HepG2 (cell line): ENCODE results near the gene LCN2. TPM values are rescaled to one million over a fixed set of nuclear protein-coding genes. Genes with fewer than 3 reads are reported as not detected.
A peak's percentile ranks its signal among the peaks of the same experiment; 100 is the strongest.

Experiments
- HMGA1 ChIP-seq: sonication (generic); formaldehyde crosslinking; conservative IDR thresholded peaks from 2 replicates; pipeline ENCODE4 v1.4.0; 2020; ENCODE audit warnings: missing genetic modification reagents
- JUNB ChIP-seq: sonication (generic); formaldehyde crosslinking; IDR thresholded peaks from 2 replicates; pipeline ENCODE4 v1.8.0; 2022; ENCODE audit warnings: missing genetic modification reagents, mild to moderate bottlenecking, borderline replicate concordance
- MAFG ChIP-seq: sonication (generic); formaldehyde crosslinking; IDR thresholded peaks from 2 replicates; pipeline ENCODE4 v1.5.1; 2020; ENCODE audit warnings: mild to moderate bottlenecking, missing genetic modification reagents
- PRPF4 ChIP-seq: fragments of 200-400 bp; formaldehyde crosslinking; IDR thresholded peaks from 2 replicates; pipeline ENCODE4 v1.6.1; 2016; ENCODE audit warnings: low read length, low read depth; ENCODE audit not compliant: poor library complexity, severe bottlenecking
- ZBTB42 ChIP-seq: sonication (generic); formaldehyde crosslinking; IDR thresholded peaks from 2 replicates; pipeline ENCODE4 v1.5.0; 2020; ENCODE audit warnings: mild to moderate bottlenecking, missing genetic modification reagents
- ZKSCAN8 ChIP-seq: IDR thresholded peaks from 2 replicates; pipeline ENCODE4 v1.6.1; 2016; ENCODE audit warnings: borderline replicate concordance, missing genetic modification reagents, missing compliant biosample characterization
- ZNF136 ChIP-seq: sonication (generic); formaldehyde crosslinking; IDR thresholded peaks from 2 replicates; pipeline ENCODE4 v1.8.1; 2022; ENCODE audit warnings: low read depth, mild to moderate bottlenecking, moderate library complexity, missing genetic modification reagents
- ZNF230 ChIP-seq: sonication (generic); formaldehyde crosslinking; IDR thresholded peaks from 2 replicates; pipeline ENCODE4 v1.4.0; 2020; ENCODE audit warnings: mild to moderate bottlenecking, missing genetic modification reagents
- ZNF33B ChIP-seq: sonication (generic); formaldehyde crosslinking; IDR thresholded peaks from 2 replicates; pipeline ENCODE4 v1.5.1; 2020; ENCODE audit warnings: mild to moderate bottlenecking, missing genetic modification reagents
- ZNF441 ChIP-seq: sonication (generic); formaldehyde crosslinking; IDR thresholded peaks from 2 replicates; pipeline ENCODE4 v1.7.0; 2021; ENCODE audit warnings: missing genetic modification reagents, borderline replicate concordance
- ZNF616 ChIP-seq: sonication (generic); formaldehyde crosslinking; IDR thresholded peaks from 2 replicates; pipeline ENCODE4 v1.5.0; 2020; ENCODE audit warnings: low read depth, mild to moderate bottlenecking, missing genetic modification reagents
- ZNF747 ChIP-seq: sonication (generic); formaldehyde crosslinking; IDR thresholded peaks from 2 replicates; pipeline ENCODE4 v1.8.1; 2023; ENCODE audit warnings: missing genetic modification reagents, mild to moderate bottlenecking, borderline replicate concordance
- ZSCAN30 ChIP-seq: sonication (generic); formaldehyde crosslinking; IDR thresholded peaks from 2 replicates; pipeline ENCODE4 v1.5.0; 2020; ENCODE audit warnings: mild to moderate bottlenecking, missing genetic modification reagents
- ZSCAN9 ChIP-seq: IDR thresholded peaks from 2 replicates; pipeline ENCODE4 v1.6.1; 2016; ENCODE audit warnings: borderline replicate concordance
- polyA plus RNA-seq, 8 experiments: library from polyadenylated mRNA; depleted of rRNA in 3 of 8; stranded (reverse) in 7 of 8; unstranded in 1 of 8; fragments of >200 nt; fragmentation: Illumina TruSeq in 4 of 8; extraction: Trizol in 4 of 8; gene quantifications; 2 replicates each; pipeline versions ENCODE4 v1.2.1 to v1.2.3, GENCODE V29; 2011 to 2016; ENCODE audit warnings: low read depth in 4 of 8, missing spikeins in 1 of 8, mixed read lengths in 1 of 8; ENCODE audit not compliant: insufficient read depth in 1 of 8
- total RNA-seq, 5 experiments: library from RNA; depleted of rRNA; stranded (reverse); fragments of >200 nt; fragmentation: Illumina TruSeq; extraction: Trizol; gene quantifications; 2 replicates each; pipeline ENCODE4 v1.2.3, GENCODE V29; 2016; ENCODE audit warnings: low read depth in 1 of 5
- TF ChIP-seq, protein P1 (sequence below): sonication (generic); formaldehyde crosslinking; IDR thresholded peaks from 2 replicates; pipeline ENCODE4 v1.8.0; 2022; ENCODE audit warnings: low read depth, missing genetic modification reagents
- TF ChIP-seq, protein P2 (sequence below): sonication (generic); formaldehyde crosslinking; IDR thresholded peaks from 2 replicates; pipeline ENCODE4 v1.4.0; 2020; ENCODE audit warnings: missing genetic modification reagents, low read depth, mild to moderate bottlenecking, borderline replicate concordance
- TF ChIP-seq, protein P3 (sequence below): sonication (generic); formaldehyde crosslinking; IDR thresholded peaks from 2 replicates; pipeline ENCODE4 v1.4.0; 2020; ENCODE audit warnings: missing genetic modification reagents
- TF ChIP-seq, protein P4 (sequence below): sonication (generic); formaldehyde crosslinking; IDR thresholded peaks from 2 replicates; pipeline ENCODE4 v1.4.0; 2020; ENCODE audit warnings: missing genetic modification reagents

The LCN2 gene
- total and polyA plus RNA-seq, 2 of the 13 experiments (the other 11 are each of a cell fraction or from before 2014, with no cell fraction given), result 0.38 to 1.4 TPM

DNA sequence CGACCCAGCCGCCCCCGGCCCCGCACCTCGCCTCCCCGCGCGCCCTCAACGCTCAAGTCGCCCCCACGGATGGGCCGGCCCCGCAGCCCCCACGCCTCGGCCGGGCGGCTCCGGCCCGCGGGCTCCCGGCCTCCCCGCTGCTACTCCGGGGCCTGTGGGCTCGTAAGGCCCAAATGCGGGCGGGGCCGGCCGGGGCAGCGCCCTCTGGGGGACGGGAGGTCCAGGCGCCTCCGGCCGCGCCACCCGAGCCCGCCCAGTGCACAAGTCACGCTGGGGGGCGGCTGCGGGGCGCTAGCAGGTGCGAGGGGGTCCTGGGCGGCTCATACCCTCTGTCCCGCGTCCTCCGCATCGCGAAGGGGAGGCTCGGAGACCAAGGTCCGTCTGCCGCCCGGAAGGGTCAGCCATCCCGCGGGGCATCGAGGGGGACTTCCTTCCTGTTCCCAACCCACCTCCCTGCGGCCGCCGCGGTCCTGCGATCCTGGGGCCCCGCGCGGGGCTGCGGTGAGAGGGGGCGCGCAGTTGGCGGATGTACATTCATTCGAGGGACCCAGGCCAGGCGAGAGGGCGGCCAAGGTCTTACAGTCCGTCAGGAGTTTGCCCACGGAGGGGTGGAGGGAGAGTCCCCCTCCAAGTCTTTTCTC lies 42.3 kb downstream of the LCN2 start, which contains the start of gene CIZ1 (continued):
- TF ChIP-seq ZKSCAN8 (CRISPR knock-in tag), result no peak
- no peak for TF ChIP-seq ZBTB42 (CRISPR knock-in tag)
- TF ChIP-seq PRPF4, result no peak
- TF ChIP-seq, protein P1, sequence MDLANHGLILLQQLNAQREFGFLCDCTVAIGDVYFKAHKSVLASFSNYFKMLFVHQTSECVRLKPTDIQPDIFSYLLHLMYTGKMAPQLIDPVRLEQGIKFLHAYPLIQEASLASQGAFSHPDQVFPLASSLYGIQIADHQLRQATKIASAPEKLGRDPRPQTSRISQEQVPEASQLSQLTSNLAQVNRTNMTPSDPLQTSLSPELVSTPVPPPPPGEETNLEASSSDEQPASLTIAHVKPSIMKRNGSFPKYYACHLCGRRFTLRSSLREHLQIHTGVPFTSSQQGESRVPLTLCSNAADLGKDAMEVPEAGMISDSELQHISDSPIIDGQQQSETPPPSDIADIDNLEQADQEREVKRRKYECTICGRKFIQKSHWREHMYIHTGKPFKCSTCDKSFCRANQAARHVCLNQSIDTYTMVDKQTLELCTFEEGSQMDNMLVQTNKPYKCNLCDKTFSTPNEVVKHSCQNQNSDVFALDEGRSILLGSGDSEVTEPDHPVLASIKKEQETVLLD (CRISPR knock-in tag), result 0 out of 2 replicates have a peak, but pooled peaks have one; percentile 19
- peak; percentile 79; the same call in 1 of the 2 replicates for TF ChIP-seq ZNF33B
- TF ChIP-seq, protein P2, sequence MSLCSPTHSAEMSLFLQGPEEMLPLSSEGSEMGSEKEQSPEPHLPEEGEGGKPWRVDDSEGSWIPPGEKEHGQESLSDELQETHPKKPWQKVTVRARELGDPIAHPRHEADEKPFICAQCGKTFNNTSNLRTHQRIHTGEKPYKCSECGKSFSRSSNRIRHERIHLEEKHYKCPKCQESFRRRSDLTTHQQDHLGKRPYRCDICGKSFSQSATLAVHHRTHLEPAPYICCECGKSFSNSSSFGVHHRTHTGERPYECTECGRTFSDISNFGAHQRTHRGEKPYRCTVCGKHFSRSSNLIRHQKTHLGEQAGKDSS (CRISPR knock-in tag), result no peak
- peak; percentile 56; the same call in 1 of the 2 replicates for TF ChIP-seq ZNF616 (CRISPR knock-in tag)
- TF ChIP-seq HMGA1 (CRISPR knock-in tag), result no peak
- TF ChIP-seq ZSCAN9 (CRISPR knock-in tag), result no peak; the same call in 1 of the 2 replicates
- TF ChIP-seq, protein P3, sequence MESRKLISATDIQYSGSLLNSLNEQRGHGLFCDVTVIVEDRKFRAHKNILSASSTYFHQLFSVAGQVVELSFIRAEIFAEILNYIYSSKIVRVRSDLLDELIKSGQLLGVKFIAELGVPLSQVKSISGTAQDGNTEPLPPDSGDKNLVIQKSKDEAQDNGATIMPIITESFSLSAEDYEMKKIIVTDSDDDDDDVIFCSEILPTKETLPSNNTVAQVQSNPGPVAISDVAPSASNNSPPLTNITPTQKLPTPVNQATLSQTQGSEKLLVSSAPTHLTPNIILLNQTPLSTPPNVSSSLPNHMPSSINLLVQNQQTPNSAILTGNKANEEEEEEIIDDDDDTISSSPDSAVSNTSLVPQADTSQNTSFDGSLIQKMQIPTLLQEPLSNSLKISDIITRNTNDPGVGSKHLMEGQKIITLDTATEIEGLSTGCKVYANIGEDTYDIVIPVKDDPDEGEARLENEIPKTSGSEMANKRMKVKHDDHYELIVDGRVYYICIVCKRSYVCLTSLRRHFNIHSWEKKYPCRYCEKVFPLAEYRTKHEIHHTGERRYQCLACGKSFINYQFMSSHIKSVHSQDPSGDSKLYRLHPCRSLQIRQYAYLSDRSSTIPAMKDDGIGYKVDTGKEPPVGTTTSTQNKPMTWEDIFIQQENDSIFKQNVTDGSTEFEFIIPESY (CRISPR knock-in tag), result no peak; the same call in 1 of the 2 replicates
- TF ChIP-seq ZNF441 (CRISPR knock-in tag), result peak; percentile 68
- TF ChIP-seq ZNF747 (CRISPR knock-in tag), result peak; percentile 30; the same call in 1 of the 2 replicates
- no peak for TF ChIP-seq ZNF136 (CRISPR knock-in tag)
- no peak for TF ChIP-seq JUNB (CRISPR knock-in tag)
- no peak for TF ChIP-seq ZSCAN30 (CRISPR knock-in tag)
- TF ChIP-seq, protein P4, sequence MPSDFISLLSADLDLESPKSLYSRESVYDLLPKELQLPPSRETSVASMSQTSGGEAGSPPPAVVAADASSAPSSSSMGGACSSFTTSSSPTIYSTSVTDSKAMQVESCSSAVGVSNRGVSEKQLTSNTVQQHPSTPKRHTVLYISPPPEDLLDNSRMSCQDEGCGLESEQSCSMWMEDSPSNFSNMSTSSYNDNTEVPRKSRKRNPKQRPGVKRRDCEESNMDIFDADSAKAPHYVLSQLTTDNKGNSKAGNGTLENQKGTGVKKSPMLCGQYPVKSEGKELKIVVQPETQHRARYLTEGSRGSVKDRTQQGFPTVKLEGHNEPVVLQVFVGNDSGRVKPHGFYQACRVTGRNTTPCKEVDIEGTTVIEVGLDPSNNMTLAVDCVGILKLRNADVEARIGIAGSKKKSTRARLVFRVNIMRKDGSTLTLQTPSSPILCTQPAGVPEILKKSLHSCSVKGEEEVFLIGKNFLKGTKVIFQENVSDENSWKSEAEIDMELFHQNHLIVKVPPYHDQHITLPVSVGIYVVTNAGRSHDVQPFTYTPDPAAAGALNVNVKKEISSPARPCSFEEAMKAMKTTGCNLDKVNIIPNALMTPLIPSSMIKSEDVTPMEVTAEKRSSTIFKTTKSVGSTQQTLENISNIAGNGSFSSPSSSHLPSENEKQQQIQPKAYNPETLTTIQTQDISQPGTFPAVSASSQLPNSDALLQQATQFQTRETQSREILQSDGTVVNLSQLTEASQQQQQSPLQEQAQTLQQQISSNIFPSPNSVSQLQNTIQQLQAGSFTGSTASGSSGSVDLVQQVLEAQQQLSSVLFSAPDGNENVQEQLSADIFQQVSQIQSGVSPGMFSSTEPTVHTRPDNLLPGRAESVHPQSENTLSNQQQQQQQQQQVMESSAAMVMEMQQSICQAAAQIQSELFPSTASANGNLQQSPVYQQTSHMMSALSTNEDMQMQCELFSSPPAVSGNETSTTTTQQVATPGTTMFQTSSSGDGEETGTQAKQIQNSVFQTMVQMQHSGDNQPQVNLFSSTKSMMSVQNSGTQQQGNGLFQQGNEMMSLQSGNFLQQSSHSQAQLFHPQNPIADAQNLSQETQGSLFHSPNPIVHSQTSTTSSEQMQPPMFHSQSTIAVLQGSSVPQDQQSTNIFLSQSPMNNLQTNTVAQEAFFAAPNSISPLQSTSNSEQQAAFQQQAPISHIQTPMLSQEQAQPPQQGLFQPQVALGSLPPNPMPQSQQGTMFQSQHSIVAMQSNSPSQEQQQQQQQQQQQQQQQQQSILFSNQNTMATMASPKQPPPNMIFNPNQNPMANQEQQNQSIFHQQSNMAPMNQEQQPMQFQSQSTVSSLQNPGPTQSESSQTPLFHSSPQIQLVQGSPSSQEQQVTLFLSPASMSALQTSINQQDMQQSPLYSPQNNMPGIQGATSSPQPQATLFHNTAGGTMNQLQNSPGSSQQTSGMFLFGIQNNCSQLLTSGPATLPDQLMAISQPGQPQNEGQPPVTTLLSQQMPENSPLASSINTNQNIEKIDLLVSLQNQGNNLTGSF (CRISPR knock-in tag), result 0 out of 2 replicates have a peak, but pooled peaks have one; percentile 39
- TF ChIP-seq ZNF230 (CRISPR knock-in tag), result no peak
- TF ChIP-seq MAFG (CRISPR knock-in tag), result no peak
